Posterior vena cava (tissue), 2 donors: ENCODE measurements around the gene FAP. TPM values are rescaled to one million over a fixed set of nuclear protein-coding genes. Genes with fewer than 3 reads are reported as not detected.

Experiments used
- DNase-seq: peaks from one replicate; pipeline ENCODE4 v3.0.0-alpha.2; 2020; ENCODE audit warnings: low spot score
- intact Hi-C, 2 donors: fragments of 100-400 bp; cut with DNase I; formaldehyde crosslinking; loops; one replicate each; pipeline versions ENCODE4 v1.14.1 to v1.14.2; 2022 to 2023
- long read RNA-seq, 2 donors: library from polyadenylated mRNA; unstranded; transcript quantifications; one replicate each; pipeline ENCODE4 v2.0.0, GENCODE V29; 2020 to 2021
- total RNA-seq, 2 donors: library from RNA; stranded (reverse); fragmentation: NEBNext Ultra II Directional; extraction: Animal tissue kit (Norgen Biotek cat#: 25700); gene quantifications; one replicate each; pipeline ENCODE4 v1.2.1, GENCODE V29; 2021
- donor health status: DM: yes; HTN: yes; CAD: no.
- donor health status: DM: yes; HTN: yes; CAD: no.

The FAP gene
- 10 to 100 TPM; 43.2 to 54.8 TPM for total RNA-seq
- long read RNA-seq, donor 1, transcript FAP-201 (26 exons, 2,780 nt): major isoform, 11 of 13 reads
- long read RNA-seq, donor 1, partial matches to known transcripts: 0 of 13 reads
- long read RNA-seq, donor 1, other reads (novel, unspliced or antisense): 2 of 13 reads
- long read RNA-seq, donor 2, transcript FAP-201 (26 exons, 2,780 nt): major isoform, 6 of 14 reads
- long read RNA-seq, donor 2, partial matches to known transcripts: 7 of 14 reads
- long read RNA-seq, donor 2, other reads (novel, unspliced or antisense): 1 of 14 reads

GRCh38 chr2:162243294-162243693, at the start of gene FAP:
FAP (minus strand) TSS chr2:162243445; CDS start chr2:162243327, 118 bp downstream.
- DNase-seq: no peak
- intact Hi-C loops: no loop called here

GRCh38 chr2:162291748-162292147, 48.5 kb upstream of the FAP start:
- no peak for DNase-seq
- intact Hi-C loops: loop anchor here (2.0 to 10.0 kb wide), 2 partner anchors 55 to 67 kb away; no protein-coding TSS in a partner anchor

- intact Hi-C loops: no loop called here
- DNase-seq: no peak
These were observed 39.6 kb upstream of the FAP start for GRCh38 chr2:162282765-162283425.

GRCh38 chr2:162280654-162281053, 37.4 kb upstream of the FAP start:
- no peak for DNase-seq

GRCh38 chr2:162277381-162277780, 34.1 kb upstream of the FAP start:
- DNase-seq: no peak
- intact Hi-C loops: no loop called here

More at GRCh38 chr2:162280654-162281053, 37.4 kb upstream of the FAP start:
- intact Hi-C loops: no loop called here

- no peak for DNase-seq
- intact Hi-C loops: no loop called here
These were observed 24.8 kb upstream of the FAP start for GRCh38 chr2:162267996-162268395.

GRCh38 chr2:162267496-162267895, 24.3 kb upstream of the FAP start:
- no peak for DNase-seq
- intact Hi-C loops: no loop called here

GRCh38 chr2:162266460-162266760, 23.2 kb upstream of the FAP start:
- no peak for DNase-seq
- intact Hi-C loops: no loop called here

GRCh38 chr2:162265666-162266459, 22.6 kb upstream of the FAP start:
- no peak for DNase-seq
- intact Hi-C loops: no loop called here

- intact Hi-C loops: no loop called here
- peak; percentile 88 for DNase-seq
These were observed 18.0 kb upstream of the FAP start for GRCh38 chr2:162261032-162261945.

- no peak for DNase-seq
- intact Hi-C loops: no loop called here
These were observed 15.4 kb upstream of the FAP start for GRCh38 chr2:162258686-162259085.

GRCh38 chr2:162258169-162258568, 14.9 kb upstream of the FAP start:
- intact Hi-C loops: no loop called here
- no peak for DNase-seq

GRCh38 chr2:162257425-162257824, 14.2 kb upstream of the FAP start:
- intact Hi-C loops: no loop called here
- DNase-seq: no peak

- intact Hi-C loops: no loop called here
These were observed 13.3 kb upstream of the FAP start for GRCh38 chr2:162256591-162256991.

GRCh38 chr2:162254236-162254871, 11.1 kb upstream of the FAP start:
- intact Hi-C loops: no loop called here

More at GRCh38 chr2:162256591-162256991, 13.3 kb upstream of the FAP start:
- no peak for DNase-seq

GRCh38 chr2:162253435-162253834, 10.2 kb upstream of the FAP start:
- intact Hi-C loops: no loop called here
- DNase-seq: no peak

More at GRCh38 chr2:162254236-162254871, 11.1 kb upstream of the FAP start:
- no peak for DNase-seq

- intact Hi-C loops: no loop called here
- no peak for DNase-seq
These were observed 8.9 kb upstream of the FAP start for GRCh38 chr2:162252153-162252552.

GRCh38 chr2:162245781-162246180, 2.5 kb upstream of the FAP start:
- intact Hi-C loops: no loop called here
- DNase-seq: no peak

GRCh38 chr2:162245061-162245460, 1.8 kb upstream of the FAP start:
- DNase-seq: no peak
- intact Hi-C loops: no loop called here
